Measurements from ENCODE around the gene RNPS1. TPM values are rescaled to one million over a fixed set of nuclear protein-coding genes. Genes with fewer than 3 reads are reported as not detected.

RNPS1 gene
- total and polyA plus RNA-seq, 9 of the 15 experiments (the other 6 are each of a cell fraction or from before 2014, with no cell fraction given): 44.9 to 338 (median 202) TPM

DNA sequence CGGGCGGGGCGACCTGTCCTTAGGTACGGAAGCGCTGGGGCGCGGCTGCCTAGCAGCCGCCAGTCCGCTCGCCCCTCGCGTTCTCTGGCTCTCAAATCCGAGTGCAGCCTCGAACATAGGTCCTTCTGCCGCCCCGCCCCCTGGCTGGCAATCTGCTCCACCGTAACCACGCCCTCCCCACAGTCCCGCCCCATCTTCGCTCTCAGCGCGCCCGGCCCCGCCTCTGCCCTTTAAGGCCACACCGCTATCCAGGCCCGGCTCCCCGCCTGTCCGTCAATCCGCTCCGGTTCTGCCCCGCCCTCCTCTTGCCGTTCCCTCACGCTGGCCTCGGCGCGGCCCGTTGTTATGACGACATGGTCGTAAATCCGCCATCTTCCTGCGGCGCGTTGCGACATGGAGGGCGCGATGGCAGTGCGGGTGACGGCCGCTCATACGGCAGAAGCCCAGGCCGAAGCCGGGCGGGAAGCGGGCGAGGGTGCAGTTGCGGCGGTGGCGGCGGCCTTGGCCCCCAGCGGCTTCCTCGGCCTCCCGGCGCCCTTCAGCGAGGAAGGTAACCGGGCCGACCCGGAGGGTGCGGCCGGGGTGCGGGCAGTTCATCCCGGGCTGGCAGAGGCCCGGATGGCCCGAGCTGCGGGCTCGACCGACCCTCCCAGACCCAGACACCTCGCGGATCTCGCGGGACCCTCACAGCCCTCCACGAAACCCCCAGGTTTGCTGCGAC is 44.5 kb downstream of the RNPS1 start, which contains the start of gene E4F1 (continued):
- no peak for TF ChIP-seq MCM2 (IDR thresholded peaks at IDR 0.05; ENCODE audit: low read depth)
- no peak for TF ChIP-seq RBM25 (IDR thresholded peaks at IDR 0.05; ENCODE audit: low read depth, low read length, severe bottlenecking)
- TF ChIP-seq SMARCC2 (IDR thresholded peaks at IDR 0.05; ENCODE audit: low read depth): no peak
- no peak for TF ChIP-seq CBFA2T2 (conservative IDR thresholded peaks at IDR 0.05)
- TF ChIP-seq SMAD1 (IDR thresholded peaks at IDR 0.05; ENCODE audit: low read depth, low read length, partially characterized antibody): no peak
- TF ChIP-seq, protein P1, sequence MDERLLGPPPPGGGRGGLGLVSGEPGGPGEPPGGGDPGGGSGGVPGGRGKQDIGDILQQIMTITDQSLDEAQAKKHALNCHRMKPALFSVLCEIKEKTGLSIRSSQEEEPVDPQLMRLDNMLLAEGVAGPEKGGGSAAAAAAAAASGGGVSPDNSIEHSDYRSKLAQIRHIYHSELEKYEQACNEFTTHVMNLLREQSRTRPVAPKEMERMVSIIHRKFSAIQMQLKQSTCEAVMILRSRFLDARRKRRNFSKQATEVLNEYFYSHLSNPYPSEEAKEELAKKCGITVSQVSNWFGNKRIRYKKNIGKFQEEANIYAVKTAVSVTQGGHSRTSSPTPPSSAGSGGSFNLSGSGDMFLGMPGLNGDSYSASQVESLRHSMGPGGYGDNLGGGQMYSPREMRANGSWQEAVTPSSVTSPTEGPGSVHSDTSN (CRISPR knock-in tag; IDR thresholded peaks at IDR 0.05; ENCODE audit: low read depth): peak; percentile 96
- TF ChIP-seq, protein P1 (tag; conservative IDR thresholded peaks at IDR 0.05; ENCODE audit: low read depth): peak; percentile 94
- no peak for TF ChIP-seq NBN (IDR thresholded peaks at IDR 0.05; ENCODE audit: low read depth)
- no peak for TF ChIP-seq SIRT6 (IDR thresholded peaks at IDR 0.05; ENCODE audit: low read depth, low read length)
- TF ChIP-seq PML (IDR thresholded peaks at IDR 0.05; ENCODE audit: low read length): peak; percentile 74; the same call in 1 of the 2 replicates
- TF ChIP-seq RNF2 (IDR thresholded peaks at IDR 0.05): peak; percentile 50; the same call in 1 of the 2 replicates
- peak; percentile 53 for TF ChIP-seq GABPA (tag; conservative IDR thresholded peaks at IDR 0.05; ENCODE audit: low read depth)
- TF ChIP-seq, protein P2, sequence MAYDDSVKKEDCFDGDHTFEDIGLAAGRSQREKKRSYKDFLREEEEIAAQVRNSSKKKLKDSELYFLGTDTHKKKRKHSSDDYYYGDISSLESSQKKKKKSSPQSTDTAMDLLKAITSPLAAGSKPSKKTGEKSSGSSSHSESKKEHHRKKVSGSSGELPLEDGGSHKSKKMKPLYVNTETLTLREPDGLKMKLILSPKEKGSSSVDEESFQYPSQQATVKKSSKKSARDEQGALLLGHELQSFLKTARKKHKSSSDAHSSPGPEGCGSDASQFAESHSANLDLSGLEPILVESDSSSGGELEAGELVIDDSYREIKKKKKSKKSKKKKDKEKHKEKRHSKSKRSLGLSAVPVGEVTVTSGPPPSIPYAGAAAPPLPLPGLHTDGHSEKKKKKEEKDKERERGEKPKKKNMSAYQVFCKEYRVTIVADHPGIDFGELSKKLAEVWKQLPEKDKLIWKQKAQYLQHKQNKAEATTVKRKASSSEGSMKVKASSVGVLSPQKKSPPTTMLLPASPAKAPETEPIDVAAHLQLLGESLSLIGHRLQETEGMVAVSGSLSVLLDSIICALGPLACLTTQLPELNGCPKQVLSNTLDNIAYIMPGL (CRISPR knock-in tag; IDR thresholded peaks at IDR 0.05): peak; percentile 56; the same call in 1 of the 2 replicates
- TF ChIP-seq CREM (IDR thresholded peaks at IDR 0.05; ENCODE audit: low read depth): peak; percentile 99
- no peak for TF ChIP-seq ZNF75A (CRISPR knock-in tag; IDR thresholded peaks at IDR 0.05)
- no peak for TF ChIP-seq ETV6 (IDR thresholded peaks at IDR 0.05; ENCODE audit: borderline replicate concordance in 1 of 2, low read depth in 2 of 2, low read length in 1 of 2)
- TF ChIP-seq ETV6 (CRISPR knock-in tag; IDR thresholded peaks at IDR 0.05; ENCODE audit: borderline replicate concordance): no peak
- TF ChIP-seq CSDE1 (IDR thresholded peaks at IDR 0.05): peak in 1 of 2 experiments; percentile 96; a peak in 2 of 4 replicates
- TF ChIP-seq ZNF253 (CRISPR knock-in tag; conservative IDR thresholded peaks at IDR 0.05): no peak
- TF ChIP-seq NELFE (IDR thresholded peaks at IDR 0.05; ENCODE audit: insufficient read depth, insufficient read length): no peak
- TF ChIP-seq, protein P3, sequence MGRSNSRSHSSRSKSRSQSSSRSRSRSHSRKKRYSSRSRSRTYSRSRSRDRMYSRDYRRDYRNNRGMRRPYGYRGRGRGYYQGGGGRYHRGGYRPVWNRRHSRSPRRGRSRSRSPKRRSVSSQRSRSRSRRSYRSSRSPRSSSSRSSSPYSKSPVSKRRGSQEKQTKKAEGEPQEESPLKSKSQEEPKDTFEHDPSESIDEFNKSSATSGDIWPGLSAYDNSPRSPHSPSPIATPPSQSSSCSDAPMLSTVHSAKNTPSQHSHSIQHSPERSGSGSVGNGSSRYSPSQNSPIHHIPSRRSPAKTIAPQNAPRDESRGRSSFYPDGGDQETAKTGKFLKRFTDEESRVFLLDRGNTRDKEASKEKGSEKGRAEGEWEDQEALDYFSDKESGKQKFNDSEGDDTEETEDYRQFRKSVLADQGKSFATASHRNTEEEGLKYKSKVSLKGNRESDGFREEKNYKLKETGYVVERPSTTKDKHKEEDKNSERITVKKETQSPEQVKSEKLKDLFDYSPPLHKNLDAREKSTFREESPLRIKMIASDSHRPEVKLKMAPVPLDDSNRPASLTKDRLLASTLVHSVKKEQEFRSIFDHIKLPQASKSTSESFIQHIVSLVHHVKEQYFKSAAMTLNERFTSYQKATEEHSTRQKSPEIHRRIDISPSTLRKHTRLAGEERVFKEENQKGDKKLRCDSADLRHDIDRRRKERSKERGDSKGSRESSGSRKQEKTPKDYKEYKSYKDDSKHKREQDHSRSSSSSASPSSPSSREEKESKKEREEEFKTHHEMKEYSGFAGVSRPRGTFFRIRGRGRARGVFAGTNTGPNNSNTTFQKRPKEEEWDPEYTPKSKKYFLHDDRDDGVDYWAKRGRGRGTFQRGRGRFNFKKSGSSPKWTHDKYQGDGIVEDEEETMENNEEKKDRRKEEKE (IDR thresholded peaks at IDR 0.05; ENCODE audit: borderline replicate concordance in 1 of 2, control insufficient read depth in 1 of 2, low read depth in 2 of 2, low read length in 1 of 2): no peak
- TF ChIP-seq PTBP1 (IDR thresholded peaks at IDR 0.05; ENCODE audit: low read depth, low read length): no peak

Data from K562 (cell line).